Liver (tissue), 9 donors: ENCODE results near the gene MICAL3. TPM values are rescaled to one million over a fixed set of nuclear protein-coding genes. Genes with fewer than 3 reads are reported as not detected.

Source experiments
- DNase-seq: peaks from one replicate; pipeline ENCODE4 v3.0.0-alpha.2; 2017; ENCODE audit warnings: low spot score
- H3K27ac ChIP-seq, 2 donors: one replicate each; pipeline ENCODE4 v1.7.0; 2013; ENCODE audit warnings: inconsistent platforms in 2 of 2, low read length in 2 of 2, control low read depth in 1 of 2, low read depth in 1 of 2, mild to moderate bottlenecking in 1 of 2
- H3K27me3 ChIP-seq, 4 donors: one replicate each; pipeline versions ENCODE4 v1.6.1 to v1.7.0; 2013; ENCODE audit warnings: low read length in 3 of 4, inconsistent platforms in 1 of 4, mild to moderate bottlenecking in 1 of 4, moderate library complexity in 1 of 4; ENCODE audit not compliant: control insufficient read depth in 4 of 4, insufficient read depth in 4 of 4
- H3K36me3 ChIP-seq, 4 donors: one replicate each; pipeline versions ENCODE4 v1.6.1 to v1.7.0; 2013; ENCODE audit warnings: low read length in 3 of 4, mild to moderate bottlenecking in 3 of 4, low read depth in 1 of 4, moderate library complexity in 1 of 4; ENCODE audit not compliant: control insufficient read depth in 4 of 4, insufficient read depth in 3 of 4
- H3K4me1 ChIP-seq, 4 donors: one replicate each; pipeline versions ENCODE4 v1.6.1 to v1.7.0; 2013; ENCODE audit warnings: low read length in 3 of 4, mild to moderate bottlenecking in 3 of 4, moderate library complexity in 1 of 4; ENCODE audit not compliant: control insufficient read depth in 4 of 4, insufficient read depth in 4 of 4
- H3K4me3 ChIP-seq, 3 donors: one replicate each; pipeline versions ENCODE4 v1.6.1 to v1.7.0; 2013; ENCODE audit warnings: low read length in 3 of 3, control low read depth in 1 of 3, low read depth in 1 of 3, mild to moderate bottlenecking in 1 of 3
- H3K9ac ChIP-seq, 2 donors: one replicate each; pipeline ENCODE4 v1.7.0; 2013; ENCODE audit warnings: low read length in 2 of 2, mild to moderate bottlenecking in 2 of 2, moderate library complexity in 2 of 2, control low read depth in 1 of 2, low read depth in 1 of 2
- H3K9me3 ChIP-seq, 4 donors: one replicate each; pipeline versions ENCODE4 v1.6.1 to v1.7.0; 2013; ENCODE audit warnings: low read length in 3 of 4; ENCODE audit not compliant: control insufficient read depth in 4 of 4
- ATF3 ChIP-seq: IDR thresholded peaks from 2 replicates; pipeline ENCODE4 v1.6.1; 2016; ENCODE audit warnings: antibody characterized with exemption
- CTCF ChIP-seq: fragments of 150-350 bp; IDR thresholded peaks from 2 replicates; pipeline ENCODE4 v1.5.1; 2017; ENCODE audit warnings: improper control_type of control experiment, low read depth, low read length; ENCODE audit not compliant: missing input control
- EGR1 ChIP-seq, 2 donors: IDR thresholded peaks; 2 replicates each; pipeline ENCODE4 v1.6.1; 2016 to 2018; ENCODE audit warnings: antibody characterized with exemption in 2 of 2, low read depth in 2 of 2
- FOXA1 ChIP-seq: IDR thresholded peaks from 2 replicates; pipeline ENCODE4 v1.6.1; 2016; ENCODE audit warnings: antibody characterized with exemption
- FOXA2 ChIP-seq: IDR thresholded peaks from 2 replicates; pipeline ENCODE4 v1.6.1; 2016; ENCODE audit warnings: antibody characterized with exemption
- GABPA ChIP-seq, 2 donors: IDR thresholded peaks in 1 of 2; conservative IDR thresholded peaks in 1 of 2; 2 replicates each; pipeline ENCODE4 v1.6.1; 2016; ENCODE audit warnings: antibody characterized with exemption in 2 of 2, mild to moderate bottlenecking in 1 of 2, moderate library complexity in 1 of 2
- HNF4A ChIP-seq, 2 donors: conservative IDR thresholded peaks; 2 replicates each; pipeline ENCODE4 v1.6.1; 2016; ENCODE audit warnings: antibody characterized with exemption in 2 of 2, mild to moderate bottlenecking in 2 of 2
- HNF4G ChIP-seq: IDR thresholded peaks from 2 replicates; pipeline ENCODE4 v1.6.1; 2016; ENCODE audit warnings: antibody characterized with exemption
- JUND ChIP-seq, 2 donors: IDR thresholded peaks; 2 replicates each; pipeline ENCODE4 v1.6.1; 2016; ENCODE audit warnings: antibody characterized with exemption in 2 of 2
- MAX ChIP-seq: IDR thresholded peaks from 2 replicates; pipeline ENCODE4 v1.6.1; 2016; ENCODE audit warnings: antibody characterized with exemption
- NR2F2 ChIP-seq: IDR thresholded peaks from 2 replicates; pipeline ENCODE4 v1.6.1; 2016; ENCODE audit warnings: antibody characterized with exemption
- RAD21 ChIP-seq, 2 donors: IDR thresholded peaks; 2 replicates each; pipeline ENCODE4 v1.6.1; 2016; ENCODE audit warnings: antibody characterized with exemption in 2 of 2, mild to moderate bottlenecking in 2 of 2
- REST ChIP-seq: IDR thresholded peaks from 2 replicates; pipeline ENCODE4 v1.6.1; 2016; ENCODE audit warnings: antibody characterized with exemption, mild to moderate bottlenecking
- RXRA ChIP-seq, 2 donors: IDR thresholded peaks; 2 replicates each; pipeline ENCODE4 v1.6.1; 2017 to 2018; ENCODE audit warnings: antibody characterized with exemption in 2 of 2, mild to moderate bottlenecking in 1 of 2
- SP1 ChIP-seq: IDR thresholded peaks from 2 replicates; pipeline ENCODE4 v1.6.1; 2018; ENCODE audit warnings: antibody characterized with exemption, mild to moderate bottlenecking
- TAF1 ChIP-seq: conservative IDR thresholded peaks from 2 replicates; pipeline ENCODE4 v1.6.1; 2016; ENCODE audit warnings: antibody characterized with exemption, mild to moderate bottlenecking
- YY1 ChIP-seq: IDR thresholded peaks from 2 replicates; pipeline ENCODE4 v1.6.1; 2016; ENCODE audit warnings: antibody characterized with exemption, mild to moderate bottlenecking
- ZBTB33 ChIP-seq: IDR thresholded peaks from 2 replicates; pipeline ENCODE4 v1.6.1; 2016; ENCODE audit warnings: antibody characterized with exemption
- WGBS: extraction: QIAGEN DNeasy Blood & Tissue Kit; methylation state at CpG from one replicate; pipeline ENCODE4 v1.1.7; 2013; 5-methylcytosine and 5-hydroxymethylcytosine counted together
- polyA plus RNA-seq, 2 donors: library from polyadenylated mRNA; stranded (reverse) in 1 of 2; unstranded in 1 of 2; fragments of 200-250 nt in 1 of 2; fragments of >200 nt in 1 of 2; fragmentation: Nextera tagmentation in 1 of 2; extraction: Ambion mirVana in 1 of 2; gene quantifications; one replicate each; pipeline versions ENCODE4 v1.2.1 to v1.2.3, GENCODE V29; 2013 to 2015
- total RNA-seq, 2 donors: library from RNA; depleted of rRNA; stranded (reverse); fragments of >200 nt; gene quantifications; one replicate each; pipeline ENCODE4 v1.2.3, GENCODE V29; 2014
- donor health status: healthy.
- donor health status: healthy.
- donor health status: healthy.
- donor health status: healthy.
- donor health status: healthy.

Gene MICAL3
- total and polyA plus RNA-seq, 4 donors = 6.4 to 38.4 (median 23.4) TPM

- 87% methylated on average over 14 of the region's 14 CpGs for WGBS
- peaks cover 0 to 15% (median 3%) of the 10 kb centered on the region in 4 donors for H3K4me1 ChIP-seq
- DNase-seq = no peak
Measured at GRCh38 chr22:18067548-18068341, 43.4 kb upstream of the MICAL3 start.

More at GRCh38 chr22:18067548-18068341, 43.4 kb upstream of the MICAL3 start:
- Histone ChIP-seq H3K36me3 (no peaks in the 10 kb centered on the region), H3K27me3 (no peaks in the 10 kb centered on the region), H3K9ac (no peak overlapping the region), H3K9me3 (no peaks in the 10 kb centered on the region), H3K4me3 (no peak overlapping the region), H3K27ac (no peak overlapping the region)
- TF ChIP-seq RXRA (IDR thresholded peaks at IDR 0.05) (no peak), REST (no peak), MAX (no peak), ZBTB33 (no peak), YY1 (no peak), JUND (IDR thresholded peaks at IDR 0.05) (no peak), NR2F2 (no peak), CTCF (no peak), HNF4G (no peak), RAD21 (IDR thresholded peaks at IDR 0.05) (no peak), EGR1 (IDR thresholded peaks at IDR 0.05; ENCODE audit: low read depth in 2 of 2) (no peak), ATF3 (no peak), TAF1 (no peak), GABPA (IDR thresholded peaks at IDR 0.05 in 1 of 2, conservative IDR thresholded peaks at IDR 0.05 in 1 of 2) (no peak), FOXA2 (no peak), FOXA1 (no peak), HNF4A (conservative IDR thresholded peaks at IDR 0.05) (no peak), SP1 (no peak)
